Measurements from ENCODE around the gene CCDC80.

The CCDC80 gene

GRCh38 chr3:112623717-112624116 is 17.2 kb downstream of the CCDC80 start:
- H3F3A ChIP-seq (ENCODE audit: low read depth), result no peaks in the 10 kb centered on the region
- no peak overlapping the region for H3K4me3 ChIP-seq (ENCODE audit: low read length, poor library complexity, severe bottlenecking)
- no peaks in the 10 kb centered on the region for H3K4me1 ChIP-seq (ENCODE audit: insufficient read depth, low read length, poor library complexity, severe bottlenecking)
- no peaks in the 10 kb centered on the region for H3K9me3 ChIP-seq (ENCODE audit: insufficient read depth, low read depth, low read length)
- H3K36me3 ChIP-seq (ENCODE audit: insufficient read depth, low read length), result no peaks in the 10 kb centered on the region
- H3K27me3 ChIP-seq (ENCODE audit: insufficient read depth, low read length, poor library complexity, severe bottlenecking), result no peaks in the 10 kb centered on the region
- no peaks in the 10 kb centered on the region for H4K20me1 ChIP-seq (ENCODE audit: insufficient read depth, low read length, poor library complexity, severe bottlenecking)
- TF ChIP-seq EZH2phosphoT487 (IDR thresholded peaks at IDR 0.05; ENCODE audit: borderline replicate concordance), result no peak
- TF ChIP-seq, protein P1, sequence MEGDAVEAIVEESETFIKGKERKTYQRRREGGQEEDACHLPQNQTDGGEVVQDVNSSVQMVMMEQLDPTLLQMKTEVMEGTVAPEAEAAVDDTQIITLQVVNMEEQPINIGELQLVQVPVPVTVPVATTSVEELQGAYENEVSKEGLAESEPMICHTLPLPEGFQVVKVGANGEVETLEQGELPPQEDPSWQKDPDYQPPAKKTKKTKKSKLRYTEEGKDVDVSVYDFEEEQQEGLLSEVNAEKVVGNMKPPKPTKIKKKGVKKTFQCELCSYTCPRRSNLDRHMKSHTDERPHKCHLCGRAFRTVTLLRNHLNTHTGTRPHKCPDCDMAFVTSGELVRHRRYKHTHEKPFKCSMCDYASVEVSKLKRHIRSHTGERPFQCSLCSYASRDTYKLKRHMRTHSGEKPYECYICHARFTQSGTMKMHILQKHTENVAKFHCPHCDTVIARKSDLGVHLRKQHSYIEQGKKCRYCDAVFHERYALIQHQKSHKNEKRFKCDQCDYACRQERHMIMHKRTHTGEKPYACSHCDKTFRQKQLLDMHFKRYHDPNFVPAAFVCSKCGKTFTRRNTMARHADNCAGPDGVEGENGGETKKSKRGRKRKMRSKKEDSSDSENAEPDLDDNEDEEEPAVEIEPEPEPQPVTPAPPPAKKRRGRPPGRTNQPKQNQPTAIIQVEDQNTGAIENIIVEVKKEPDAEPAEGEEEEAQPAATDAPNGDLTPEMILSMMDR (conservative IDR thresholded peaks at IDR 0.05; ENCODE audit: low read length), result no peak
- no peak overlapping the region for H3K9ac ChIP-seq (ENCODE audit: low read depth, low read length, poor library complexity, severe bottlenecking)
- H3K79me2 ChIP-seq (ENCODE audit: insufficient read depth, low read length), result no peaks in the 10 kb centered on the region
- no peak overlapping the region for H3K4me2 ChIP-seq (ENCODE audit: low read depth, low read length, poor library complexity, severe bottlenecking)
- H2AFZ ChIP-seq (ENCODE audit: low read length), result no peak overlapping the region
- no peaks in the 10 kb centered on the region for H3K9me2 ChIP-seq (replicated peaks; ENCODE audit: low read depth, low read length)

GRCh38 chr3:112623213-112623612 is 17.7 kb downstream of the CCDC80 start:
- no peak overlapping the region for H3K9ac ChIP-seq (ENCODE audit: low read depth, low read length, poor library complexity, severe bottlenecking)
- peak overlapping the region; percentile 39; the same call in 1 of the 2 replicates for H2AFZ ChIP-seq (ENCODE audit: low read length)
- no peak overlapping the region for H3K4me2 ChIP-seq (ENCODE audit: low read depth, low read length, poor library complexity, severe bottlenecking)

DNA sequence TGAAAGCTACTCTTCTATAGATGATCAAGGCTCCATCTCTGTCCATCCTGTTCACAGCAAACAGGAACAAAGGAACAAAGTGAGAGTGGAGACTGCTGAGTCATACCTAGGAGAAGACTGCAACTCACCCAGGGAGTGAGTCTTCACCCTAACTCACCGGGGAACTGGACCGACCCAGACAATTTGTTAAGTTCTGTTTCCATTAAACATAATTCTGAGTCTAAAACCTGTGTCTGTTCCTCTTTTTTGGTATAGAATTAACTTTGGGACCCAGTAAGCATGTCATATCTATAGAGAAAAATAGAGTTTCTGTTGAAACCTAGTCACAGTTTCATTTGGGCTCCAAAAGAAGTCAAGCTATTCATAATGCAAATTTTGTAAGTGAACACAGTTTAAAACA is 21.6 kb downstream of the CCDC80 start:
- no peaks in the 10 kb centered on the region for H3K36me3 ChIP-seq (ENCODE audit: insufficient read depth, low read length)
- H2AFZ ChIP-seq (ENCODE audit: low read length), result no peak overlapping the region
- H3F3A ChIP-seq (ENCODE audit: low read depth), result no peaks in the 10 kb centered on the region

More at GRCh38 chr3:112623213-112623612, 17.7 kb downstream of the CCDC80 start:
- H3K27me3 ChIP-seq (ENCODE audit: insufficient read depth, low read length, poor library complexity, severe bottlenecking), result no peaks in the 10 kb centered on the region
- H3K9me2 ChIP-seq (replicated peaks; ENCODE audit: low read depth, low read length), result no peaks in the 10 kb centered on the region
- no peaks in the 10 kb centered on the region for H3K9me3 ChIP-seq (ENCODE audit: insufficient read depth, low read depth, low read length)
- H3K36me3 ChIP-seq (ENCODE audit: insufficient read depth, low read length), result no peaks in the 10 kb centered on the region
- H3K4me1 ChIP-seq (ENCODE audit: insufficient read depth, low read length, poor library complexity, severe bottlenecking), result no peaks in the 10 kb centered on the region
- TF ChIP-seq EZH2phosphoT487 (IDR thresholded peaks at IDR 0.05; ENCODE audit: borderline replicate concordance), result no peak
- TF ChIP-seq, protein P1 (conservative IDR thresholded peaks at IDR 0.05; ENCODE audit: low read length), result no peak
- H3K4me3 ChIP-seq (ENCODE audit: low read length, poor library complexity, severe bottlenecking), result no peak overlapping the region
- H3K79me2 ChIP-seq (ENCODE audit: insufficient read depth, low read length), result no peaks in the 10 kb centered on the region
- H3F3A ChIP-seq (ENCODE audit: low read depth), result no peaks in the 10 kb centered on the region
- no peaks in the 10 kb centered on the region for H4K20me1 ChIP-seq (ENCODE audit: insufficient read depth, low read length, poor library complexity, severe bottlenecking)

More for the DNA sequence above, 21.6 kb downstream of the CCDC80 start:
- no peak overlapping the region for H3K4me2 ChIP-seq (ENCODE audit: low read depth, low read length, poor library complexity, severe bottlenecking)
- no peak overlapping the region for H3K9ac ChIP-seq (ENCODE audit: low read depth, low read length, poor library complexity, severe bottlenecking)
- no peaks in the 10 kb centered on the region for H3K27me3 ChIP-seq (ENCODE audit: insufficient read depth, low read length, poor library complexity, severe bottlenecking)
- no peaks in the 10 kb centered on the region for H3K4me1 ChIP-seq (ENCODE audit: insufficient read depth, low read length, poor library complexity, severe bottlenecking)
- no peaks in the 10 kb centered on the region for H3K9me2 ChIP-seq (replicated peaks; ENCODE audit: low read depth, low read length)
- no peak for TF ChIP-seq EZH2phosphoT487 (IDR thresholded peaks at IDR 0.05; ENCODE audit: borderline replicate concordance)
- TF ChIP-seq, protein P1 (conservative IDR thresholded peaks at IDR 0.05; ENCODE audit: low read length), result no peak
- H3K9me3 ChIP-seq (ENCODE audit: insufficient read depth, low read depth, low read length), result no peaks in the 10 kb centered on the region
- H3K79me2 ChIP-seq (ENCODE audit: insufficient read depth, low read length), result no peaks in the 10 kb centered on the region
- no peaks in the 10 kb centered on the region for H4K20me1 ChIP-seq (ENCODE audit: insufficient read depth, low read length, poor library complexity, severe bottlenecking)
- H3K4me3 ChIP-seq (ENCODE audit: low read length, poor library complexity, severe bottlenecking), result no peak overlapping the region

Measured in Loucy (cell line).